Measurements from ENCODE around the gene SMAP1. TPM values are rescaled to one million over a fixed set of nuclear protein-coding genes. Genes with fewer than 3 reads are reported as not detected.

The SMAP1 gene
- total and polyA plus RNA-seq, 9 of the 15 experiments (the other 6 are each of a cell fraction or from before 2014, with no cell fraction given): 11.4 to 26.4 (median 15.5) TPM

- H2AFZ ChIP-seq (ENCODE audit: low read depth, low read length): peak overlapping the region; percentile 96
- ChIA-PET POLR2A (interaction anchor here (0.6 to 1.4 kb wide), 4 partner anchors 8 to 120 kb away, joined by 3 to 6 read pairs (median 3); no protein-coding TSS in a partner anchor), CTCF (ENCODE audit: low intra/inter-chr PET ratio) (no interaction called here)
- H3K4me2 ChIP-seq (ENCODE audit: insufficient read depth, low read length): peak overlapping the region; percentile 97
- no peaks in the 10 kb centered on the region for H3K9me1 ChIP-seq (ENCODE audit: control insufficient read depth, insufficient read depth, low read length)
- WGBS (ENCODE audit: insufficient coverage, low coverage, missing lambda C conversion rate): 96% methylated on average over 6 of the region's 6 CpGs
- no peak overlapping the region for H3K9ac ChIP-seq (ENCODE audit: insufficient read depth in 1 of 2, low read depth in 2 of 2, low read length in 2 of 2)
- FAIRE-seq (peak; percentile 37), DNase-seq (ENCODE audit: extremely low read depth in 1 of 4, low spot score in 3 of 4) (no peak), ATAC-seq (no peak)
- no peaks in the 10 kb centered on the region; the same call in 1 of the 2 replicates for H3K9me3 ChIP-seq (replicated peaks; ENCODE audit: control insufficient read depth, insufficient read depth, low read depth, low read length)
- in situ Hi-C loops (cut with MboI): no loop called here
- TF ChIP-seq RBM22 (IDR thresholded peaks at IDR 0.05; ENCODE audit: low read depth, low read length, poor library complexity, severe bottlenecking) (no peak), RBFOX2 (IDR thresholded peaks at IDR 0.05; ENCODE audit: low read depth, low read length) (no peak), ZBTB33 (CRISPR knock-in tag; IDR thresholded peaks at IDR 0.05) (no peak), ZNF609 (CRISPR knock-in tag; IDR thresholded peaks at IDR 0.05; ENCODE audit: borderline replicate concordance) (no peak)
- intact Hi-C loops (cut with micrococcal nuclease): loop anchor here (10.0 kb wide), 1 partner anchor 272 kb away; no protein-coding TSS in a partner anchor
- H4K20me1 ChIP-seq (replicated peaks; ENCODE audit: control insufficient read depth, insufficient read depth, low read length): no peaks in the 10 kb centered on the region
- BruUV-seq (replicated peaks): no TSS peak
- no peak overlapping the region for H3K4me3 ChIP-seq
- H3K36me3 ChIP-seq (ENCODE audit: control insufficient read depth, insufficient read depth, low read length): no peaks in the 10 kb centered on the region
- H3K4me1 ChIP-seq (replicated peaks in 1 of 2; ENCODE audit: control insufficient read depth in 2 of 2, insufficient read depth in 2 of 2, low read length in 2 of 2): peaks cover 12% of the 10 kb centered on the region in 2 experiments; a peak in 3 of 5 replicates
- no peak overlapping the region for H3K27ac ChIP-seq (ENCODE audit: extremely low read depth, low read depth, low read length)
- peaks cover 26% of the 10 kb centered on the region for H3K79me2 ChIP-seq (ENCODE audit: control insufficient read depth, insufficient read depth, low read length)
- peaks cover 6 to 12% of the 10 kb centered on the region in 2 experiments; a peak in 3 of 5 replicates for H3K27me3 ChIP-seq (ENCODE audit: control insufficient read depth in 2 of 2, insufficient read depth in 2 of 2, low read length in 2 of 2)
These were observed 977 bp upstream of the SMAP1 start for GRCh38 chr6:70666706-70667105.

All from K562 (cell line).